Osteoblast (primary cell): Measurements from ENCODE around the gene VAV2. TPM values are rescaled to one million over a fixed set of nuclear protein-coding genes. Genes with fewer than 3 reads are reported as not detected.

ENCODE experiments used
- DNase-seq: peaks from one replicate; pipeline ENCODE4 v3.0.0; 2011; ENCODE audit warnings: low spot score, mixed read lengths; ENCODE audit not compliant: insufficient read length; ENCODE audit errors: missing footprints
- H2AFZ ChIP-seq: 2 replicates; pipeline ENCODE4 v1.6.0; 2011; ENCODE audit warnings: mild to moderate bottlenecking, low read length
- H3K27ac ChIP-seq: 2 replicates; pipeline ENCODE4 v1.5.1; 2011; ENCODE audit warnings: mild to moderate bottlenecking, low read depth, low read length, moderate library complexity
- H3K27me3 ChIP-seq: 2 replicates; pipeline ENCODE4 v1.6.0; 2012; ENCODE audit warnings: mild to moderate bottlenecking, control low read depth, inconsistent platforms, low read length, moderate library complexity; ENCODE audit not compliant: insufficient read depth
- H3K36me3 ChIP-seq: 2 replicates; pipeline ENCODE4 v1.5.1; 2011; ENCODE audit warnings: mild to moderate bottlenecking, low read length, control low read depth, moderate library complexity; ENCODE audit not compliant: insufficient read depth
- H3K4me1 ChIP-seq: 2 replicates; pipeline ENCODE4 v1.5.1; 2011; ENCODE audit warnings: mild to moderate bottlenecking, low read length, control low read depth, moderate library complexity; ENCODE audit not compliant: insufficient read depth
- H3K4me2 ChIP-seq: 2 replicates; pipeline ENCODE4 v1.6.0; 2011; ENCODE audit warnings: mild to moderate bottlenecking, low read length; ENCODE audit not compliant: insufficient read depth
- H3K4me3 ChIP-seq: fragments of 200-600 bp; sonication (generic); 3 replicates; pipeline ENCODE4 v1.5.1; 2012; ENCODE audit warnings: mild to moderate bottlenecking, low read length, inconsistent platforms; ENCODE audit not compliant: insufficient read depth
- H3K79me2 ChIP-seq: 2 replicates; pipeline ENCODE4 v1.6.0; 2012; ENCODE audit warnings: mild to moderate bottlenecking, low read length, control low read depth, inconsistent platforms; ENCODE audit not compliant: insufficient read depth
- H3K9me3 ChIP-seq: 2 replicates; pipeline ENCODE4 v1.5.1; 2011; ENCODE audit warnings: low read depth, low read length, control low read depth
- H4K20me1 ChIP-seq: 2 replicates; pipeline ENCODE4 v1.6.0; 2012; ENCODE audit warnings: mild to moderate bottlenecking, low read length, control low read depth; ENCODE audit not compliant: insufficient read depth
- CTCF ChIP-seq: IDR thresholded peaks from 2 replicates; pipeline ENCODE4 v1.5.1; 2011; ENCODE audit warnings: mild to moderate bottlenecking, low read depth, low read length, moderate library complexity; ENCODE audit errors: extremely low read depth
- total RNA-seq: library from RNA; depleted of rRNA; stranded (reverse); fragments of >200 nt; gene quantifications from 2 replicates; pipeline ENCODE4 v1.2.3, GENCODE V29; 2012

The VAV2 gene
- total RNA-seq, 1 donor = 8.0 TPM

- Histone ChIP-seq H3K27me3 (no peaks in the 10 kb centered on the region), H3K79me2 (no peaks in the 10 kb centered on the region), H3K9me3 (no peaks in the 10 kb centered on the region), H3K36me3 (no peaks in the 10 kb centered on the region), H3K4me1 (no peaks in the 10 kb centered on the region), H3K4me3 (no peak overlapping the region), H2AFZ (no peak overlapping the region), H3K27ac (no peak overlapping the region), H3K4me2 (no peak overlapping the region), H4K20me1 (no peaks in the 10 kb centered on the region)
- TF ChIP-seq CTCF = no peak
- DNase-seq = peak; percentile 35
These were observed 18.4 kb upstream of the VAV2 start for GRCh38 chr9:134010310-134011173.

GRCh38 chr9:134007571-134007970 is 15.4 kb upstream of the VAV2 start:
- H3K9me3 ChIP-seq = no peaks in the 10 kb centered on the region
- H3K4me1 ChIP-seq = no peaks in the 10 kb centered on the region
- no peak overlapping the region for H2AFZ ChIP-seq
- H3K36me3 ChIP-seq = no peaks in the 10 kb centered on the region
- no peaks in the 10 kb centered on the region for H3K79me2 ChIP-seq
- H3K27me3 ChIP-seq = no peaks in the 10 kb centered on the region
- peak; percentile 44 for DNase-seq
- no peak for TF ChIP-seq CTCF
- no peak overlapping the region for H3K4me3 ChIP-seq
- H3K4me2 ChIP-seq = no peak overlapping the region
- no peak overlapping the region for H3K27ac ChIP-seq
- H4K20me1 ChIP-seq = no peaks in the 10 kb centered on the region

GRCh38 chr9:134007150-134007549 is 15.0 kb upstream of the VAV2 start:
- DNase-seq = peak; percentile 56
- no peak for TF ChIP-seq CTCF
- Histone ChIP-seq H3K27me3 (no peaks in the 10 kb centered on the region), H3K27ac (no peak overlapping the region), H2AFZ (no peak overlapping the region), H3K4me3 (no peak overlapping the region), H3K4me2 (no peak overlapping the region), H3K9me3 (no peaks in the 10 kb centered on the region), H3K36me3 (no peaks in the 10 kb centered on the region), H3K79me2 (no peaks in the 10 kb centered on the region), H4K20me1 (no peaks in the 10 kb centered on the region), H3K4me1 (no peaks in the 10 kb centered on the region)

- no peaks in the 10 kb centered on the region for H3K4me1 ChIP-seq
- no peak overlapping the region for H2AFZ ChIP-seq
- no peak overlapping the region for H3K4me2 ChIP-seq
- H3K4me3 ChIP-seq = no peak overlapping the region
- DNase-seq = peak; percentile 49
- H3K27me3 ChIP-seq = no peaks in the 10 kb centered on the region
- no peaks in the 10 kb centered on the region for H3K9me3 ChIP-seq
- no peaks in the 10 kb centered on the region for H4K20me1 ChIP-seq
- no peaks in the 10 kb centered on the region for H3K79me2 ChIP-seq
- no peak for TF ChIP-seq CTCF
- no peak overlapping the region for H3K27ac ChIP-seq
- no peaks in the 10 kb centered on the region for H3K36me3 ChIP-seq
These were observed 13.3 kb upstream of the VAV2 start for GRCh38 chr9:134005381-134005780.
